Measurements from ENCODE around the gene SENP3.

SENP3 gene

GRCh38 chr17:7557147-7557764, 4.5 kb upstream of the SENP3 start:
- DNase-seq: no peak

DNA sequence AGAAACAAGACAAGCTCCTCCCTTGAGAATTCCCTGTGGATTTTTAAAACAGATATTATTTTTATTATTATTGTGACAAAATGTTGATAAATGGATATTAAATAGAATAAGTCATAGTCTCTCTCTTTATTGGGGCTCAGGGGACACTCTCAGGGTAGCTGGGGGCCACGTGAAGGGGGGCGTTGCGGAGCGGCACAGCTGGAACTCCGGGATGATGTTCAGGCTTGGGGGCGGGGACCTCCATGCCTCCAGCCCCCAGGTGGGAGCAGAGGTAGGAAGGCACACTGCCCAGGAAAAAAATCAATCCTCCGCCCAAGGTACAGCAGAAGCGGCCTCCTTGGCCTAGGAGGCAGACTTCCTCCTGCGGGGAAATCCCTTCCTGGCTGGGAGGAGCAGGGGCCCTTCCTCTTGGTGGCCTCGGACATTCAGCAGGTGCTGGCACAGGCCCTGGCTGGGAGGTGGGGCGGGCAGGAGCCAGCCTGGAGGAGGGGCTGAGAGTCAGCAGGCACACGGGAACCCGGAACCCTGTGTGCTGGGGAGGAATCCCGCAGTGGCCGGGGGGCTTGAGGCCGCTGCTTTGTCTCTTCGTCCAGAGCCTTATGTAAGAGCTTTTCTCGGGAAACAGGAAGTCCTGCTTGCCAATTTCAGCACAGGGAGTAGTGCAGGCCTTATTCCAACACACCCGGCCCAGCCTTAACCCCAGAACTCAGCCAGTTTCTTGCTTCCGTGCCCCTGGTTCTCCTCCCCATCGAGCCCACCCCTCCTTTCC, 3.8 kb upstream of the SENP3 start:
- peak in 1 of 2 donors; percentile 67 for DNase-seq

DNA sequence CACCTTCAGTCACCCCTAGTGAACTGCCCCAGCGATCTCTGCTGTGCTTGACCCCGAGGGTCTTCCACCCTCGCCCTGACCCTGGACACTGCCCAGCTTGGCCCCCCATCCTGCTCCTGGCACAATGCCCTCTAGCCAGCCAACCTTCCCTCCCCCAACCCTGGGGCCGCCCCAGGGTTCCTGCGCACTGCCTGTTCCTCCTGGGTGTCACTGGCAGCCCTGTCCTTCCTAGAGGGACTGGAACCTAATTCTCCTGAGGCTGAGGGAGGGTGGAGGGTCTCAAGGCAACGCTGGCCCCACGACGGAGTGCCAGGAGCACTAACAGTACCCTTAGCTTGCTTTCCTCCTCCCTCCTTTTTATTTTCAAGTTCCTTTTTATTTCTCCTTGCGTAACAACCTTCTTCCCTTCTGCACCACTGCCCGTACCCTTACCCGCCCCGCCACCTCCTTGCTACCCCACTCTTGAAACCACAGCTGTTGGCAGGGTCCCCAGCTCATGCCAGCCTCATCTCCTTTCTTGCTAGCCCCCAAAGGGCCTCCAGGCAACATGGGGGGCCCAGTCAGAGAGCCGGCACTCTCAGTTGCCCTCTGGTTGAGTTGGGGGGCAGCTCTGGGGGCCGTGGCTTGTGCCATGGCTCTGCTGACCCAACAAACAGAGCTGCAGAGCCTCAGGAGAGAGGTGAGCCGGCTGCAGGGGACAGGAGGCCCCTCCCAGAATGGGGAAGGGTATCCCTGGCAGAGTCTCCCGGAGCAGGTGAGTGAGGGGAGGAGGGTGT, 3.0 kb upstream of the SENP3 start, which contains the start of gene TNFSF13:
Gene TNFSF13, plus strand, starts transcription at position 207 of the 776 bp plus-strand sequence. Its CDS starts 290 bp downstream, at position 497.
- DNase-seq: no peak

DNA sequence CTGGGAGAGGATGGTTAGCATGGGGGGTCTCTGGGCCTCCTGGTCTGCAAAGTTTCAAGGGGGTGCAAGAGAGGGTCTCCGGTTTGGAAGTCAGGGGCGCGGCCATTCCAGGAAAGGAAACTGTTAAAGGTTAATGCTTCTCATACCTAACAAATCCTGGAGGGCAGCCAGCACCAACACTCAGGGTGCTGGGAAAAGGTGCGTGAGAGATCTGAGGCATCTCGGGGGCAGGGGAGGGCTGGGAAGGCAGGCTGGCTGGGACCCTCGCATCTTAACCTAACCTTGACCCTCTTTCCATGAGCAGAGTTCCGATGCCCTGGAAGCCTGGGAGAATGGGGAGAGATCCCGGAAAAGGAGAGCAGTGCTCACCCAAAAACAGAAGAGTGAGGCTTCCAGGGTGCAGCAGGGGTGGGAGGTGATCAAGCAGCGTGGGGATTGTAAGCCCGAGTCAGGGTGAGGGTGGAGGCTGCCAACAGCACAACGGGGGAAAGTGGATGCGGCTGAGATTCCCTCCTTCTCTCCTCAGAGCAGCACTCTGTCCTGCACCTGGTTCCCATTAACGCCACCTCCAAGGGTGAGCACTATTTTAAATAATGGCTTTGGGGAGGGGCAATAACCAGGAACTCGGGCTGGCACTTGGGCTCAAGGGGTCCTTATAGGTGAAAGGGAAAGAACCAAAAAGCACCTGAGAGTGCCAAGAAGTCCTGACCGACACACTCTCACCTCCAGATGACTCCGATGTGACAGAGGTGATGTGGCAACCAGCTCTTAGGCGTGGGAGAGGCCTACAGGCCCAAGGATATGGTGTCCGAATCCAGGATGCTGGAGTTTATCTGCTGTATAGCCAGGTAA, 2.2 kb upstream of the SENP3 start:
- no peak for DNase-seq

DNA sequence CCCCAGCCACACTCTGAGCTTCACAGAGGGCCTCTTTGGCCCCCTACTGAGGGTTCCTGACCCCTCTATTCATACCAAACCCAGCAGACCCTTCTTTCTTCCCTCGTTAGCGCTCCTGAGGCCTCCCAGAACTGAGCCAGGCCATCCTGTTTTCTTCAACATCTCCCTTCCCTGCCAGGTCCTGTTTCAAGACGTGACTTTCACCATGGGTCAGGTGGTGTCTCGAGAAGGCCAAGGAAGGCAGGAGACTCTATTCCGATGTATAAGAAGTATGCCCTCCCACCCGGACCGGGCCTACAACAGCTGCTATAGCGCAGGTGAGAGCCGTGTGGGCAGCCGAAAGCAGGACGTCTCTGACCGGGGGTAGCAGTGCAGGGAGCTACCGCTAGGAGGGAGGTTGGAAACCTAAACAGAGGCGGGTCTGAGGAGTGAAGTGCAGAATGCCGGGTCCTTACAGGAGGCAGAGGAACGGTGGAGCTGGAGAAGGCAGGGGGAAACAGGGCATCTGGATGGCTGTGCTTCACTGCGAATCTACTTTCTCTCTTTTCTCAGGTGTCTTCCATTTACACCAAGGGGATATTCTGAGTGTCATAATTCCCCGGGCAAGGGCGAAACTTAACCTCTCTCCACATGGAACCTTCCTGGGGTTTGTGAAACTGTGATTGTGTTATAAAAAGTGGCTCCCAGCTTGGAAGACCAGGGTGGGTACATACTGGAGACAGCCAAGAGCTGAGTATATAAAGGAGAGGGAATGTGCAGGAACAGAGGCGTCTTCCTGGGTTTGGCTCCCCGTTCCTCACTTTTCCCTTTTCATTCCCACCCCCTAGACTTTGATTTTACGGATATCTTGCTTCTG, 1.3 kb upstream of the SENP3 start:
- DNase-seq: peak; percentile 57 to 58

- DNase-seq: peak; percentile 85 to 86
Measured at GRCh38 chr17:7561028-7561575, 617 bp upstream of the SENP3 start.

GRCh38 chr17:7562208-7562605, 488 bp downstream of the SENP3 start:
- DNase-seq: no peak

- no peak for DNase-seq
Measured at GRCh38 chr17:7563115-7563869, 1.6 kb downstream of the SENP3 start.

DNA sequence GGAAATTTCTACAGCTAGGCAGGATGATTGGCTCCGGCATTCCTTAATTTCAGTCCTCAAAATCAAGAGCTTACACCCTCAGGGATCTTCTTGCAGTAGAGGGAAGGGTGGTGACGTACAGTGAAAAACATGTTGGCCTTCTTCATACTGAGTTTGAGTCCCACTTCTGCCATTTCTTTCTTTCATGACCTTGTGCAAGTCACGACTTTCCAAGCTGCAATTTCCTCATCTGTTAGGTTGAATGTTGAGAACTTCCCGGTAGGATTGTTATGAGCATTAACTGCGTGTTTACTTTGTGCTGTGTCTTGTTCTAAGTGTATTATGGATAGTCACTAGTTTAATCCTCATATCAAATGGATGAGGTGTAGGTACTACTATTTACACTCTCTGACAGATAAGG, 7.9 kb downstream of the SENP3 start:
- no peak for DNase-seq

- no peak for DNase-seq
Measured at GRCh38 chr17:7570351-7570750, 8.6 kb downstream of the SENP3 start.

DNA sequence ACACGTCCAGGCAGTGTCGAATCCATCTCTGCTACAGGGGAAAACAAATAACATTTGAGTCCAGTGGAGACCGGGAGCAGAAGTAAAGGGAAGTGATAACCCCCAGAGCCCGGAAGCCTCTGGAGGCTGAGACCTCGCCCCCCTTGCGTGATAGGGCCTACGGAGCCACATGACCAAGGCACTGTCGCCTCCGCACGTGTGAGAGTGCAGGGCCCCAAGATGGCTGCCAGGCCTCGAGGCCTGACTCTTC, 10.5 kb downstream of the SENP3 start:
- no peak for DNase-seq

- DNase-seq: peak; percentile 100
Measured at GRCh38 chr17:7572588-7573323, 11.0 kb downstream of the SENP3 start.

DNA sequence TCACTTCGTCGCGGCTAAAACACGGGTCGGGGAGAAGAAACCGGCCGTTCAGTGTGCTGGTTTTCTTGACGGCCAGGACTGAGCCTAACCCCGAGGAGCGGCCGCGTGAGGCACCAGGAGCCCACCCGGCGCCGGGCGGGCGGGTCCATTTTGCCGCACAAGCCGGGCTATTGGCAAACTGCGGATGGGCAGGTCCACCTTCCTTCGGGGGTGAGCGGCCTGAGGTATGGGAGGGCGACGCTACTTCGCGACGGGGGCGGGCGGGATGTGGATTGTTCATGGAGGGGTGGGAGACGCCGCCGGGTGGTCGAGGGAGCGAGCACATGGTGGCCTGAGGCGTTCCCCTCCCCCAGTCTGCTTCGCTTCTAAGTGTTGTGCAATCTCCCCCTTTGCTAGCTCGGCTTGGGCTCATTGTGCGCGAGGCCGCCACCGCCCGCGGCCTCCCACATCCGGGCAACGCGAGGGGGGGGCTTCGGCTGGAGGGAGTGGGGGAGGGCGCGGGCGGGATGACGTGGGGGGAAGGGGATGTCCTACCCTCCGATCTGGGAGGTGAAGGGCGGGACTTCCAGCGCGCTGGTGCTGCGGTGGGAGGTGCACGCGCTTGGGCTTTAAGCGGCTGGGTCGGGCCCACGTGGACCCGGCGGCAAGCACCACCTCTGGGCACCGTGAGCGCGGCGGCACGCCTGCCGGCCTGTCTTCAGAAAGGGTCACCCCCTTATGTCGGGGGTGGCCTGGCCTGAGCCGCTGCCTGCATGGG, 11.8 kb downstream of the SENP3 start:
- DNase-seq: peak; percentile 94

DNA sequence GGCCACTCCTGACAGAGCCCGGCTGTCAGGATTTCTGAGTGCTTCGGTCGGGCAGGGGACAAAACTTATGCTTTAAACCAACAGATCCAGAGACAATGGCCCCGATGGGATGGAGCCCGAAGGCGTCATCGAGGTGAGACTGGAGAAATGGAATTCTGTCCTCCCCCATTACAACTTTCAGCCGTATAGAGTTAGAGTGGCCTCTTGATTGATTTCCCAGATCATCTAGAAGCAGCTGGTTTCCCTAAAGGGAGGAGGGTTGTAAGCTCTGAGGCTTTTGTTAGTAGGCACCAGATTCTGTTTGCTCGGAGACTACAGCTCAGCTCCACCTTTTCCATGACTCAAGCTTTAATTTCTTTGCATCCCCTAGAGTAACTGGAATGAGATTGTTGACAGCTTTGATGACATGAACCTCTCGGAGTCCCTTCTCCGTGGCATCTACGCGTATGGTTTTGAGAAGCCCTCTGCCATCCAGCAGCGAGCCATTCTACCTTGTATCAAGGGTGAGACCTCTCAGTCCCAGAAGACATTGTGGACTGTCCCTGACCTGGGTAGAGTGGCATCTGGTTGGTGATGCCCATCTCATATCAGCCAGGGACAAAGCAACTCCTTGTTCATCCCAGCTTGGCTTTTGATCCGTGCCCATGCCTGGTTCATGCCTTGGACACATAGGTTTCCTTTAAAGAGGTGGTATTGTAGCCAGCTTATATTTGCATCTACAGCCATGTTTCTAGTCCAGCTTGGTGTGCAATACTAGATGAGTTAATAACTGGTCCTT, 12.6 kb downstream of the SENP3 start:
- DNase-seq: no peak

DNA sequence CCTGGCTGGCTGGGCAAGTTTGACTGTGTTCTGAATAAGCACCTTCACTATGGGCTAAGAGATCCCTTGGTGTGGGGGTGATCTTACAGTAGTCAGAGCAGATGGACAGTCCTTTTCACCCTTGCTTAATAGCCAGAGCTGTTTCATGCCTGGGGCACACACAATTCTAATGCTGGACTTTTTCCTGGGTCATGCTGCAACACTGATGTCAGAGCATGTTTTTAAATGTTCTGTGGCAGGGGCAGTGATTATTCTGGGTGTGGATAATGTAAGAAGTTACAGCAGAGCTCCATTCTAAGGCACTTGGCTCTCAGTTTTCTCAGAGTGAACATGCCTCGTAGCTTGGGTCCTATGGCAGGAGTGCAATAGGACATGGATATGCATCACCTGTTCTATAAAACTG, 13.8 kb downstream of the SENP3 start:
- DNase-seq: no peak

DNA sequence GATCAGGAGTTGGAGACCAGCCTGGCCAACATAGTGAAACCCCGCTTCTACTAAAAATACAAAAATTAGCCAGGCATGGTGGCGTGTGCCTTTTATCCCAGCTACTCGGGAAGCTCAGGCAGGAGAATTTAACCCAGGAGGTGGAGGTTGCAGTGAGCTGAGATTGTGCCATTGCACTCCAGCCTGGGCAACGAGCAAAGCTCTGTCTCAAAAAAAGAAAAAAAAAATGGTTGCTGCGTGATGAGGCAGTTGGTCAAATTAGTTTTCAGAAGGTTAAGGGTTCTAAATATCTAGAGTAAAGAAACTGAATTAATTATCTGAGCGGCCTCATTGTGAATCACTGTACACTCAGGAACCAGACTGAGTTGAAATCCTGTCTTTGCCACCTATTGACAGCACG, 14.2 kb downstream of the SENP3 start:
- no peak for DNase-seq

DNA sequence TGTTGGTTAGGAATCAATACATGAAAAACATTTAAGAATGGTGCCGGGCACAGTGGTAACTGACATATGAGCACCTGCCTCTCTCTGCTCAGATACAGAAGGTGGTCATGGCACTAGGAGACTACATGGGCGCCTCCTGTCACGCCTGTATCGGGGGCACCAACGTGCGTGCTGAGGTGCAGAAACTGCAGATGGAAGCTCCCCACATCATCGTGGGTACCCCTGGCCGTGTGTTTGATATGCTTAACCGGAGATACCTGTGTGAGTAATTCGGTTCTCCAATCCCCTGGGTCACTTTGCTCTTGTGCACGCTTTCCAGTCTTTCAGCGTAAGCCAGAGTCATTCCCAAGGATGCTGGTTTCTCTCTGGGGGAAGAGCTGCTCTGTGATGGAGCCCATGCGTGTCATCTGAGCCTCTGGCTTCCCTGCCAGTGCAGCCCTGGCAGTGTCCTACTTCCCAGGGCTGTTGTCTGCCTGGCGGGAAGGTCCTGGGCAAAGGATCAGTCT, 14.8 kb downstream of the SENP3 start:
- no peak for DNase-seq

All from CD4-positive, alpha-beta T cell treated with Interleukin-1 beta for 1 hour (primary cell).